ENCODE data around the gene LYZL4. TPM values are rescaled to one million over a fixed set of nuclear protein-coding genes. Genes with fewer than 3 reads are reported as not detected.

LYZL4 gene
- polyA plus RNA-seq, 3 donors from 2014 or later: not detected

Other genes starting within 250 kb of the LYZL4 start
- not detected for gene CCK, start 144.4 kb downstream of the LYZL4 start, polyA plus RNA-seq
- gene VIPR1, start 92.0 kb upstream of the LYZL4 start, polyA plus RNA-seq: 1 to 10 TPM in 1 of 3 donors, under 1 TPM in 2; 0.30 to 1.8 (median 0.60) TPM
- gene SEC22C, start 171.4 kb upstream of the LYZL4 start, polyA plus RNA-seq: 10 to 100 TPM; 28.7 to 35.6 (median 30.8) TPM
- 100 to 1,000 TPM; 118 to 124 (median 123) TPM for gene SS18L2, start 180.2 kb upstream of the LYZL4 start, polyA plus RNA-seq
- gene NKTR, start 190.1 kb upstream of the LYZL4 start, polyA plus RNA-seq: 10 to 100 TPM in 1 of 3 donors, 1 to 10 TPM in 2; 6.9 to 15.9 (median 7.4) TPM
- gene ZBTB47, start 243.1 kb upstream of the LYZL4 start, polyA plus RNA-seq: under 1 TPM in 2 of 3 donors, not detected in 1; 0.16 to 0.24 TPM